ENCODE results near the gene FMNL2. TPM values are rescaled to one million over a fixed set of nuclear protein-coding genes. Genes with fewer than 3 reads are reported as not detected.

The FMNL2 gene
- total RNA-seq, 1 donor, result 24.2 TPM

- DNase-seq (ENCODE audit: insufficient read length, low spot score, missing footprints), result no peak
- TF ChIP-seq, protein P1, sequence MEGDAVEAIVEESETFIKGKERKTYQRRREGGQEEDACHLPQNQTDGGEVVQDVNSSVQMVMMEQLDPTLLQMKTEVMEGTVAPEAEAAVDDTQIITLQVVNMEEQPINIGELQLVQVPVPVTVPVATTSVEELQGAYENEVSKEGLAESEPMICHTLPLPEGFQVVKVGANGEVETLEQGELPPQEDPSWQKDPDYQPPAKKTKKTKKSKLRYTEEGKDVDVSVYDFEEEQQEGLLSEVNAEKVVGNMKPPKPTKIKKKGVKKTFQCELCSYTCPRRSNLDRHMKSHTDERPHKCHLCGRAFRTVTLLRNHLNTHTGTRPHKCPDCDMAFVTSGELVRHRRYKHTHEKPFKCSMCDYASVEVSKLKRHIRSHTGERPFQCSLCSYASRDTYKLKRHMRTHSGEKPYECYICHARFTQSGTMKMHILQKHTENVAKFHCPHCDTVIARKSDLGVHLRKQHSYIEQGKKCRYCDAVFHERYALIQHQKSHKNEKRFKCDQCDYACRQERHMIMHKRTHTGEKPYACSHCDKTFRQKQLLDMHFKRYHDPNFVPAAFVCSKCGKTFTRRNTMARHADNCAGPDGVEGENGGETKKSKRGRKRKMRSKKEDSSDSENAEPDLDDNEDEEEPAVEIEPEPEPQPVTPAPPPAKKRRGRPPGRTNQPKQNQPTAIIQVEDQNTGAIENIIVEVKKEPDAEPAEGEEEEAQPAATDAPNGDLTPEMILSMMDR (IDR thresholded peaks at IDR 0.05; ENCODE audit: extremely low read depth, low read depth, low read length), result peak; percentile 30
- no peak overlapping the region for H2AFZ ChIP-seq (ENCODE audit: low read length)
- H3K4me2 ChIP-seq (ENCODE audit: insufficient read depth, low read length), result no peak overlapping the region
- no peaks in the 10 kb centered on the region for H3K36me3 ChIP-seq (ENCODE audit: insufficient read depth, low read length)
- H3K79me2 ChIP-seq (ENCODE audit: insufficient read depth, low read length), result peaks cover 47% of the 10 kb centered on the region
- H3K27ac ChIP-seq (ENCODE audit: low read depth, low read length), result peak overlapping the region; percentile 27
- H4K20me1 ChIP-seq (ENCODE audit: insufficient read depth, low read length), result peaks cover 2% of the 10 kb centered on the region
- no peaks in the 10 kb centered on the region for H3K9me3 ChIP-seq (ENCODE audit: low read depth, low read length)
- peaks cover 42% of the 10 kb centered on the region for H3K4me1 ChIP-seq (ENCODE audit: insufficient read depth, low read length)
- H3K27me3 ChIP-seq (ENCODE audit: insufficient read depth, low read length), result no peaks in the 10 kb centered on the region
- no peak overlapping the region for H3K4me3 ChIP-seq (ENCODE audit: insufficient read depth, low read length)
Measured at GRCh38 chr2:152418688-152419087, 83.7 kb downstream of the FMNL2 start.

DNA sequence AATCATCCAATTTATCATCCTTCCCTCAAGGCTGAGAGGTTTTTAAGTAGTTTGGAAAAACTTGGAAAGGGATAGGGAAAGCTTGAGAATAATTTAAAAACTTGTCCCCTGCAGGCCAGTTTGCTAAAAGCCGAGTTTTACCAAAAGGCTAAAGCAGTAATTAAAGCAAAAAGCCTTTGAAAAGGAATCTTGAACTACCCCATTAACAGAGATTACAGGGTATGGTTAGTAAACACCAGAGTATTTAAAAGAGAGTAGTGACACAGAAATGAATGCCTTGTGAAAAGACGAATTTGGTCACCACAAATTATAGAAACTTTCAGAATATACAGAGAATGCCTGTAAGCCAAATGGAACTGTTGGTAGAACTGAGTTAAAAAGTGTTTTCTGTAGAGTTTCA, 85.0 kb downstream of the FMNL2 start:
- Histone ChIP-seq H3K4me3 (ENCODE audit: insufficient read depth, low read length) (no peak overlapping the region), H3K79me2 (ENCODE audit: insufficient read depth, low read length) (peaks cover 46% of the 10 kb centered on the region)
- TF ChIP-seq, protein P1 (IDR thresholded peaks at IDR 0.05; ENCODE audit: extremely low read depth, low read depth, low read length), result no peak

DNA sequence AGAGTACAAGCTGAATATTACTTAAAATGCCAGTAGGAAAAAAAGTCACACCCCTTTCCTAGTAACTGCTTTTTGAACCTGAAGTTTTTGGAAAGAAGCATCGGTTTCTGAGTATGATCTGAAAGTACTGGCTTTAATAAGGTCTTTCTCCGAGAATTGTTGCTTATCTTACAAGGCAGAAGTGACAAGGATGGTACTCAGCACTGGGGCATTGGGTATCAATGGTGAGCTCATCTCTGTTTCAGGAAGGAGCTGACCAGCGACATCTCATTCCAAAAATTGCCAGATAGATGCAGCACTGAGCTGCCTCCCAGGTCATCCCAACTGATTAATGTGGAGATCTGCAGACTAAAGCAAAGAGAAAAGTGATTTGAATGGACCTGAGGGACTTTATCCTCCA, 85.4 kb downstream of the FMNL2 start:
- no peak overlapping the region for H2AFZ ChIP-seq (ENCODE audit: low read length)
- peaks cover 39% of the 10 kb centered on the region for H3K4me1 ChIP-seq (ENCODE audit: insufficient read depth, low read length)
- no peaks in the 10 kb centered on the region for H3K36me3 ChIP-seq (ENCODE audit: insufficient read depth, low read length)
- no peaks in the 10 kb centered on the region for H4K20me1 ChIP-seq (ENCODE audit: insufficient read depth, low read length)
- no peak overlapping the region for H3K4me3 ChIP-seq (ENCODE audit: insufficient read depth, low read length)
- no peaks in the 10 kb centered on the region for H3K9me3 ChIP-seq (ENCODE audit: low read depth, low read length)
- peak overlapping the region; percentile 94 for H3K27ac ChIP-seq (ENCODE audit: low read depth, low read length)
- TF ChIP-seq, protein P1 (IDR thresholded peaks at IDR 0.05; ENCODE audit: extremely low read depth, low read depth, low read length), result no peak
- peaks cover 46% of the 10 kb centered on the region for H3K79me2 ChIP-seq (ENCODE audit: insufficient read depth, low read length)
- DNase-seq (ENCODE audit: insufficient read length, low spot score, missing footprints), result no peak
- no peak overlapping the region for H3K4me2 ChIP-seq (ENCODE audit: insufficient read depth, low read length)
- no peaks in the 10 kb centered on the region for H3K27me3 ChIP-seq (ENCODE audit: insufficient read depth, low read length)

More for the DNA sequence above, 85.0 kb downstream of the FMNL2 start:
- H3K4me1 ChIP-seq (ENCODE audit: insufficient read depth, low read length), result peaks cover 42% of the 10 kb centered on the region
- no peaks in the 10 kb centered on the region for H3K9me3 ChIP-seq (ENCODE audit: low read depth, low read length)
- H3K36me3 ChIP-seq (ENCODE audit: insufficient read depth, low read length), result no peaks in the 10 kb centered on the region
- H3K27ac ChIP-seq (ENCODE audit: low read depth, low read length), result no peak overlapping the region
- H3K4me2 ChIP-seq (ENCODE audit: insufficient read depth, low read length), result no peak overlapping the region
- no peak overlapping the region for H2AFZ ChIP-seq (ENCODE audit: low read length)
- no peaks in the 10 kb centered on the region for H3K27me3 ChIP-seq (ENCODE audit: insufficient read depth, low read length)
- no peaks in the 10 kb centered on the region for H4K20me1 ChIP-seq (ENCODE audit: insufficient read depth, low read length)
- no peak for DNase-seq (ENCODE audit: insufficient read length, low spot score, missing footprints)

DNA sequence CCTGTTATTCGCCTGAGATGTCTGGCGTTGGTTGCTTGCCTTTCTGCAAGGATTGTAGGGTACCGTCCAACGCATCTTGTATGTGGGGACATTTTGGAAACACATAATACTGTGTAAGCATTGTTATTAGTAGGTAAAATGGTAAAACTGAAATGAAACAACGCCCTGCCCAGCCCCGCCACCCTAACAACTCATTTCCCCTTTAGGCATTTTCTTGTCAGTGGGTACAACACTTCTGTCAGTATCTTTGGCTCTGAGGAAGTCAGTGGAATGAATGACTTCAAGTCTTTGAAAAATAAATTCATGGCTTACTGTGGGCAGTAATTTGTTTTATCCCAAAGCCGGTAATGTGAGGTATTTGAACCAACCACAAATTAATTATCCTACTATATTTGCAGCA, 86.0 kb downstream of the FMNL2 start:
- Histone ChIP-seq H4K20me1 (ENCODE audit: insufficient read depth, low read length) (no peaks in the 10 kb centered on the region), H3K4me3 (ENCODE audit: insufficient read depth, low read length) (no peak overlapping the region), H3K79me2 (ENCODE audit: insufficient read depth, low read length) (peaks cover 51% of the 10 kb centered on the region), H3K27me3 (ENCODE audit: insufficient read depth, low read length) (no peaks in the 10 kb centered on the region), H3K4me2 (ENCODE audit: insufficient read depth, low read length) (peak overlapping the region; percentile 36), H3K9me3 (ENCODE audit: low read depth, low read length) (no peaks in the 10 kb centered on the region), H2AFZ (ENCODE audit: low read length) (no peak overlapping the region), H3K27ac (ENCODE audit: low read depth, low read length) (peak overlapping the region; percentile 94), H3K4me1 (ENCODE audit: insufficient read depth, low read length) (peaks cover 33% of the 10 kb centered on the region), H3K36me3 (ENCODE audit: insufficient read depth, low read length) (no peaks in the 10 kb centered on the region)
- TF ChIP-seq, protein P1 (IDR thresholded peaks at IDR 0.05; ENCODE audit: extremely low read depth, low read depth, low read length), result no peak
- no peak for DNase-seq (ENCODE audit: insufficient read length, low spot score, missing footprints)

Data from osteoblast (primary cell).